Vagina (tissue), 2 donors: ENCODE measurements around the gene CYTH4.

ENCODE experiments used
- POLR2A ChIP-seq, 2 donors: fragments of 450-650 bp; IDR thresholded peaks; one replicate each; pipeline ENCODE4 v1.6.1; 2017; ENCODE audit warnings: antibody characterized with exemption in 2 of 2, mild to moderate bottlenecking in 2 of 2, moderate library complexity in 2 of 2
- POLR2AphosphoS5 ChIP-seq, 2 donors: sonication (generic); formaldehyde crosslinking; IDR thresholded peaks; one replicate each; pipeline ENCODE4 v1.9.0; 2017; ENCODE audit warnings: antibody characterized with exemption in 2 of 2, mild to moderate bottlenecking in 2 of 2, low read depth in 1 of 2; ENCODE audit not compliant: insufficient read depth in 1 of 2
- TF ChIP-seq, protein P1 (sequence below), 3 experiments: fragments of 450-650 bp in 2 of 3; fragments of 200-600 bp in 1 of 3; sonication (generic) in 1 of 3; IDR thresholded peaks; one replicate each; pipeline ENCODE4 v1.5.1; 2017 to 2019; ENCODE audit warnings: antibody characterized with exemption in 3 of 3, mild to moderate bottlenecking in 2 of 3, moderate library complexity in 2 of 3

DNA sequence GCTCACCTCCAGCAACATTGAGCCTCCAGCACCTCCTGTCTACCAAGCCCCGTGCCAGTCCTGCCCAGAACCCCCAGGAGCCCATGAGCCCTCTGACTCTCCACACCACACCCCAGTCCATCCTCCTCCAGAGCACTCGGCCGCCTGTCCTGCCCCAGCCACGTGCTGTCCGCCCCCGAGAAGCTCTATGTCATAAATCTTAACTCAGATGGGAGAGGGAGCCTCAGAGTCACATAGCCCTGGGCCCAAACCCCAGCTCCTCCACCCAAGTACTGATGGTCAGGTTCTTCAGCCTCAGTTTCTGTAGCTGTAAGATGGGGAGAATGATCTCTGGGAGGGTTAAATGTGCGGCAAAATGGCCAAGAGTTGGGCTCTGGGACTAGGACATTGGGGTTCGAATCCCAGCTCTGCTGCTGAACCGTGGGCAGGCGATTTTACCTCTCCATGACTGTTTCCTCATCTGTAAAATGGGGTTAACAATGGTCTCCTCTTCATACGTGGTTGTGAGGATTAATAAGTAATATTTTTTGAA is 27.8 kb downstream of the CYTH4 start:
- TF ChIP-seq POLR2A (IDR thresholded peaks at IDR 0.05): no peak
- TF ChIP-seq, protein P1, sequence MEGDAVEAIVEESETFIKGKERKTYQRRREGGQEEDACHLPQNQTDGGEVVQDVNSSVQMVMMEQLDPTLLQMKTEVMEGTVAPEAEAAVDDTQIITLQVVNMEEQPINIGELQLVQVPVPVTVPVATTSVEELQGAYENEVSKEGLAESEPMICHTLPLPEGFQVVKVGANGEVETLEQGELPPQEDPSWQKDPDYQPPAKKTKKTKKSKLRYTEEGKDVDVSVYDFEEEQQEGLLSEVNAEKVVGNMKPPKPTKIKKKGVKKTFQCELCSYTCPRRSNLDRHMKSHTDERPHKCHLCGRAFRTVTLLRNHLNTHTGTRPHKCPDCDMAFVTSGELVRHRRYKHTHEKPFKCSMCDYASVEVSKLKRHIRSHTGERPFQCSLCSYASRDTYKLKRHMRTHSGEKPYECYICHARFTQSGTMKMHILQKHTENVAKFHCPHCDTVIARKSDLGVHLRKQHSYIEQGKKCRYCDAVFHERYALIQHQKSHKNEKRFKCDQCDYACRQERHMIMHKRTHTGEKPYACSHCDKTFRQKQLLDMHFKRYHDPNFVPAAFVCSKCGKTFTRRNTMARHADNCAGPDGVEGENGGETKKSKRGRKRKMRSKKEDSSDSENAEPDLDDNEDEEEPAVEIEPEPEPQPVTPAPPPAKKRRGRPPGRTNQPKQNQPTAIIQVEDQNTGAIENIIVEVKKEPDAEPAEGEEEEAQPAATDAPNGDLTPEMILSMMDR (IDR thresholded peaks at IDR 0.05): no peak
- TF ChIP-seq POLR2AphosphoS5 (IDR thresholded peaks at IDR 0.05; ENCODE audit: insufficient read depth in 1 of 2, low read depth in 1 of 2): no peak
